ENCODE data around the gene ZNF593OS. TPM values are rescaled to one million over a fixed set of nuclear protein-coding genes. Genes with fewer than 3 reads are reported as not detected.

Gene ZNF593OS
- total and polyA plus RNA-seq, 2 donors (not counting 1 experiment from before 2014, with no cell fraction given): 0.09 TPM; not detected in 1

GRCh38 chr1:26180010-26180506 is 8.4 kb upstream of the ZNF593OS start:
- 75% methylated on average over 3 of the region's 4 CpGs for WGBS (ENCODE audit: insufficient coverage)
- Mint-ChIP-seq H3K27ac (no peak overlapping the region), H3K9me3 (ENCODE audit: insufficient read depth) (no peaks in the 10 kb centered on the region), H3K27me3 (no peaks in the 10 kb centered on the region), H3K4me3 (no peak overlapping the region), H3K4me1 (no peaks in the 10 kb centered on the region)
- TF ChIP-seq CTCF (IDR thresholded peaks at IDR 0.05): no peak
- TF ChIP-seq EZH2 (IDR thresholded peaks at IDR 0.05; ENCODE audit: borderline replicate concordance, insufficient read depth, low read depth, low read length, poor library complexity, severe bottlenecking): no peak
- no peak for DNase-seq
- Histone ChIP-seq H3K27ac (ENCODE audit: low read length in 2 of 2) (no peak overlapping the region), H3K4me1 (ENCODE audit: control insufficient read depth in 2 of 2, insufficient read depth in 2 of 2, low read length in 2 of 2) (no peaks in the 10 kb centered on the region), H3K36me3 (replicated peaks in 1 of 2; ENCODE audit: control extremely low read depth in 1 of 2, control insufficient read depth in 1 of 2, extremely low read depth in 1 of 2, insufficient read depth in 2 of 2, low read length in 1 of 2) (no peaks in the 10 kb centered on the region), H3K27me3 (replicated peaks in 1 of 4; ENCODE audit: control extremely low read depth in 1 of 4, control insufficient read depth in 3 of 4, insufficient read depth in 4 of 4, low read length in 3 of 4) (no peaks in the 10 kb centered on the region), H3K9me3 (ENCODE audit: control extremely low read depth in 1 of 3, control insufficient read depth in 2 of 3, insufficient read depth in 1 of 3, low read length in 2 of 3) (no peaks in the 10 kb centered on the region), H3K4me3 (ENCODE audit: control extremely low read depth in 1 of 5, extremely low read depth in 1 of 5, insufficient read depth in 1 of 5, low read depth in 2 of 5, low read length in 4 of 5) (no peak overlapping the region), H3K4me2 (replicated peaks; ENCODE audit: low read depth, low read length, poor library complexity, severe bottlenecking) (no peak overlapping the region), H2AFZ (ENCODE audit: insufficient read depth, low read depth, low read length, poor library complexity, severe bottlenecking) (no peak overlapping the region), H3K9ac (ENCODE audit: low read length) (no peak overlapping the region), H3K79me2 (ENCODE audit: control insufficient read depth, insufficient read depth, low read length) (no peaks in the 10 kb centered on the region), H4K20me1 (ENCODE audit: control insufficient read depth, insufficient read depth, low read length, poor library complexity, severe bottlenecking) (no peaks in the 10 kb centered on the region)
- no peak for ATAC-seq (ENCODE audit: low read depth)
- intact Hi-C loops (cut with micrococcal nuclease): no loop called here
- POLR2A ChIA-PET: no interaction called here
- CTCF ChIA-PET: interaction anchor here (0.6 to 1.5 kb wide), 2 partner anchors 239 to 536 kb away, joined by 3 read pairs; no protein-coding TSS in a partner anchor

- ATAC-seq (ENCODE audit: low read depth) (no peak), DNase-seq (no peak)
- H3K27me3 Mint-ChIP-seq: no peaks in the 10 kb centered on the region
- no peak for TF ChIP-seq CTCF (IDR thresholded peaks at IDR 0.05)
- no peak for TF ChIP-seq EZH2 (IDR thresholded peaks at IDR 0.05; ENCODE audit: borderline replicate concordance, insufficient read depth, low read depth, low read length, poor library complexity, severe bottlenecking)
- Histone ChIP-seq H4K20me1 (ENCODE audit: control insufficient read depth, insufficient read depth, low read length, poor library complexity, severe bottlenecking) (no peaks in the 10 kb centered on the region), H3K9ac (ENCODE audit: low read length) (no peak within 1 kb of the TSS), H3K4me2 (replicated peaks; ENCODE audit: low read depth, low read length, poor library complexity, severe bottlenecking) (no peak within 1 kb of the TSS), H3K9me3 (ENCODE audit: control extremely low read depth in 1 of 3, control insufficient read depth in 2 of 3, insufficient read depth in 1 of 3, low read length in 2 of 3) (no peaks in the 10 kb centered on the region), H3K36me3 (replicated peaks in 1 of 2; ENCODE audit: control extremely low read depth in 1 of 2, control insufficient read depth in 1 of 2, extremely low read depth in 1 of 2, insufficient read depth in 2 of 2, low read length in 1 of 2) (no peaks in the 10 kb centered on the region), H3K79me2 (ENCODE audit: control insufficient read depth, insufficient read depth, low read length) (no peaks in the 10 kb centered on the region), H3K4me3 (ENCODE audit: control extremely low read depth in 1 of 5, extremely low read depth in 1 of 5, insufficient read depth in 1 of 5, low read depth in 2 of 5, low read length in 4 of 5) (no peak within 1 kb of the TSS), H3K4me1 (ENCODE audit: control insufficient read depth in 2 of 2, insufficient read depth in 2 of 2, low read length in 2 of 2) (no peaks in the 10 kb centered on the region), H2AFZ (ENCODE audit: insufficient read depth, low read depth, low read length, poor library complexity, severe bottlenecking) (no peak within 1 kb of the TSS), H3K27me3 (replicated peaks in 1 of 4; ENCODE audit: control extremely low read depth in 1 of 4, control insufficient read depth in 3 of 4, insufficient read depth in 4 of 4, low read length in 3 of 4) (no peaks in the 10 kb centered on the region), H3K27ac (ENCODE audit: low read length in 2 of 2) (no peak within 1 kb of the TSS)
- no peak within 1 kb of the TSS for H3K4me3 Mint-ChIP-seq
- intact Hi-C loops (cut with micrococcal nuclease): no loop called here
- ChIA-PET POLR2A (no interaction called here), CTCF (no interaction called here)
- no peaks in the 10 kb centered on the region for H3K4me1 Mint-ChIP-seq
- no peak within 1 kb of the TSS for H3K27ac Mint-ChIP-seq
- 62% methylated on average over 20 of the region's 21 CpGs for WGBS (ENCODE audit: insufficient coverage)
- no peaks in the 10 kb centered on the region for H3K9me3 Mint-ChIP-seq (ENCODE audit: insufficient read depth)
Measured at GRCh38 chr1:26177182-26177684, 5.6 kb upstream of the ZNF593OS start, which contains the start of gene CNKSR1. TSS of gene CNKSR1 (plus strand) at chr1:26177491. CDS start at chr1:26177548, 57 bp downstream.
